GM23248 (cell line): ENCODE data around the gene KCNJ6. TPM values are rescaled to one million over a fixed set of nuclear protein-coding genes. Genes with fewer than 3 reads are reported as not detected.

Source experiments
- DNase-seq: peaks from one replicate; pipeline ENCODE4 v3.0.0-alpha.2; 2015
- H2AFZ ChIP-seq: fragments of 200-600 bp; sonication (generic); 2 replicates; pipeline ENCODE4 v1.6.1; 2016; ENCODE audit warnings: antibody characterized with exemption
- H3F3A ChIP-seq: fragments of 200-600 bp; sonication (generic); 2 replicates; pipeline ENCODE4 v1.6.1; 2016; ENCODE audit warnings: mild to moderate bottlenecking, antibody characterized with exemption, mixed run types; ENCODE audit not compliant: insufficient read depth
- H3K27ac ChIP-seq: fragments of 200-600 bp; sonication (generic); 2 replicates; pipeline ENCODE4 v1.5.1; 2016; ENCODE audit warnings: mild to moderate bottlenecking
- H3K27me3 ChIP-seq: fragments of 200-600 bp; sonication (generic); replicated peaks from 2 replicates; pipeline ENCODE4 v1.6.1; 2016; ENCODE audit warnings: mild to moderate bottlenecking; ENCODE audit not compliant: insufficient read depth
- H3K36me3 ChIP-seq: fragments of 200-600 bp; sonication (generic); 2 replicates; pipeline ENCODE4 v1.6.1; 2016; ENCODE audit warnings: low read depth, mild to moderate bottlenecking
- H3K4me1 ChIP-seq: fragments of 200-600 bp; sonication (generic); 2 replicates; pipeline ENCODE4 v1.6.1; 2016; ENCODE audit warnings: mild to moderate bottlenecking; ENCODE audit not compliant: insufficient read depth
- H3K4me2 ChIP-seq: fragments of 200-600 bp; sonication (generic); one replicate; pipeline ENCODE4 v1.6.1; 2016; ENCODE audit warnings: mild to moderate bottlenecking; ENCODE audit not compliant: unreplicated experiment
- H3K4me3 ChIP-seq: fragments of 200-600 bp; sonication (generic); 2 replicates; pipeline ENCODE4 v1.5.1; 2016; ENCODE audit warnings: mild to moderate bottlenecking
- H3K79me2 ChIP-seq: fragments of 200-600 bp; sonication (generic); 2 replicates; pipeline ENCODE4 v1.6.1; 2016; ENCODE audit warnings: mild to moderate bottlenecking; ENCODE audit not compliant: insufficient read depth
- H3K9ac ChIP-seq: fragments of 200-600 bp; sonication (generic); 2 replicates; pipeline ENCODE4 v1.6.1; 2016; ENCODE audit warnings: mild to moderate bottlenecking
- H3K9me2 ChIP-seq: fragments of 200-600 bp; sonication (generic); 2 replicates; pipeline ENCODE4 v1.6.1; 2016; ENCODE audit warnings: mixed run types, mild to moderate bottlenecking, moderate library complexity; ENCODE audit not compliant: insufficient read depth
- H3K9me3 ChIP-seq: fragments of 200-600 bp; sonication (generic); one replicate; pipeline ENCODE4 v1.6.1; 2017; ENCODE audit warnings: low read depth
- H4K20me1 ChIP-seq: fragments of 200-600 bp; sonication (generic); 2 replicates; pipeline ENCODE4 v1.6.0; 2016; ENCODE audit not compliant: insufficient read depth
- EZH2 ChIP-seq: fragments of 200-600 bp; sonication (generic); IDR thresholded peaks from 2 replicates; pipeline ENCODE4 v1.6.1; 2018; ENCODE audit warnings: antibody characterized with exemption, mild to moderate bottlenecking; ENCODE audit not compliant: insufficient read depth, poor library complexity, severe bottlenecking
- EZH2phosphoT487 ChIP-seq: fragments of 200-600 bp; sonication (generic); IDR thresholded peaks from 2 replicates; pipeline ENCODE4 v1.6.1; 2018; ENCODE audit warnings: antibody characterized with exemption, moderate library complexity, mild to moderate bottlenecking, low read depth; ENCODE audit not compliant: insufficient read depth
- WGBS, 2 experiments: methylation state at CpG; one replicate each; pipeline ENCODE4 v1.1.6; 2015 to 2017; ENCODE audit warnings: low lambda C conversion rate in 2 of 2, low coverage in 1 of 2; ENCODE audit errors: missing lambda C conversion rate in 2 of 2; 5-methylcytosine and 5-hydroxymethylcytosine counted together
- in situ Hi-C: fragments of 300-500 bp; cut with MboI; formaldehyde crosslinking; loops from 2 replicates; pipeline ENCODE4 v1.15.0; 2020
- polyA plus RNA-seq: library from polyadenylated mRNA; unstranded; fragments of >200 nt; fragmentation: Nextera tagmentation; extraction: Ambion mirVana; gene quantifications from 2 replicates; pipeline ENCODE4 v1.2.1, GENCODE V29; 2016
- total RNA-seq: library from RNA; depleted of rRNA; stranded (reverse); fragments of >200 nt; shearing (Covaris generic); gene quantifications from 2 replicates; pipeline ENCODE4 v1.2.3, GENCODE V29; 2014

The KCNJ6 gene
- total and polyA plus RNA-seq, 2 experiments from 2014 or later = 0.11 TPM; not detected in 1

- in situ Hi-C loops = no loop called here
- TF ChIP-seq EZH2phosphoT487 (no peak), EZH2 (no peak)
- no peaks in the 10 kb centered on the region for H3K79me2 ChIP-seq
- peaks cover 9% of the 10 kb centered on the region; the same call in 1 of the 2 replicates for H3K27me3 ChIP-seq
- H3K9me3 ChIP-seq = no peaks in the 10 kb centered on the region
- 68 to 73% methylated on average over 3 of the region's 3 CpGs for WGBS, 2 experiments
- H3F3A ChIP-seq = no peaks in the 10 kb centered on the region
- H3K9me2 ChIP-seq = no peaks in the 10 kb centered on the region
- no peaks in the 10 kb centered on the region for H3K4me1 ChIP-seq
- no peak overlapping the region for H3K4me3 ChIP-seq
- no peak for DNase-seq
- no peaks in the 10 kb centered on the region for H3K36me3 ChIP-seq
- no peak overlapping the region for H3K9ac ChIP-seq
- H4K20me1 ChIP-seq = no peaks in the 10 kb centered on the region
- no peak overlapping the region for H3K4me2 ChIP-seq
- no peak overlapping the region for H3K27ac ChIP-seq
- no peak overlapping the region; the same call in 1 of the 2 replicates for H2AFZ ChIP-seq
Measured at GRCh38 chr21:37642493-37642892, 273.8 kb downstream of the KCNJ6 start.

GRCh38 chr21:37639756-37640155, 276.5 kb downstream of the KCNJ6 start:
- 37 to 51% methylated on average over 2 of the region's 2 CpGs for WGBS, 2 experiments
- TF ChIP-seq EZH2phosphoT487 = no peak
- TF ChIP-seq EZH2 = no peak
- Histone ChIP-seq H3F3A (peaks cover 13% of the 10 kb centered on the region; the same call in 1 of the 2 replicates), H3K27ac (no peak overlapping the region), H3K27me3 (peaks cover 9% of the 10 kb centered on the region; the same call in 1 of the 2 replicates), H3K36me3 (no peaks in the 10 kb centered on the region), H3K79me2 (no peaks in the 10 kb centered on the region), H2AFZ (no peak overlapping the region), H3K9ac (no peak overlapping the region), H4K20me1 (no peaks in the 10 kb centered on the region), H3K9me3 (no peaks in the 10 kb centered on the region), H3K4me1 (peaks cover 15% of the 10 kb centered on the region), H3K4me2 (no peak overlapping the region), H3K9me2 (no peaks in the 10 kb centered on the region), H3K4me3 (no peak overlapping the region)
- DNase-seq = no peak
- in situ Hi-C loops = no loop called here

- Histone ChIP-seq H3K9ac (peak overlapping the region; percentile 34), H3K9me3 (peaks cover 9% of the 10 kb centered on the region), H3K4me1 (peaks cover 15% of the 10 kb centered on the region), H3F3A (peaks cover 13% of the 10 kb centered on the region; the same call in 1 of the 2 replicates), H4K20me1 (no peaks in the 10 kb centered on the region), H3K9me2 (no peaks in the 10 kb centered on the region), H3K4me3 (no peak overlapping the region), H3K36me3 (no peaks in the 10 kb centered on the region), H3K4me2 (peak overlapping the region; percentile 63), H3K79me2 (no peaks in the 10 kb centered on the region), H3K27ac (peak overlapping the region; percentile 67), H3K27me3 (0 out of 2 replicates have a peak, but pooled peaks cover 8% of the 10 kb centered on the region), H2AFZ (peak overlapping the region; percentile 37)
- in situ Hi-C loops = no loop called here
- WGBS, 2 experiments = 69 to 71% methylated on average over 8 of the region's 8 CpGs
- DNase-seq = peak; percentile 86
- TF ChIP-seq EZH2 (no peak), EZH2phosphoT487 (no peak)
Measured at GRCh38 chr21:37636152-37636860, 280.0 kb downstream of the KCNJ6 start.

- 37 to 38% methylated on average over 12 of the region's 12 CpGs for WGBS, 2 experiments
- Histone ChIP-seq H3K4me2 (no peak overlapping the region), H3K9ac (no peak overlapping the region), H3K27ac (no peak overlapping the region), H3K79me2 (no peaks in the 10 kb centered on the region), H3K4me3 (no peak overlapping the region), H3K27me3 (no peaks in the 10 kb centered on the region), H3F3A (peaks cover 4% of the 10 kb centered on the region; the same call in 1 of the 2 replicates), H3K9me2 (no peaks in the 10 kb centered on the region), H3K36me3 (no peaks in the 10 kb centered on the region), H3K9me3 (peaks cover 9% of the 10 kb centered on the region), H4K20me1 (no peaks in the 10 kb centered on the region), H2AFZ (no peak overlapping the region), H3K4me1 (peaks cover 6% of the 10 kb centered on the region)
- in situ Hi-C loops = no loop called here
- DNase-seq = no peak
- TF ChIP-seq EZH2phosphoT487 = no peak
- no peak for TF ChIP-seq EZH2
Measured at GRCh38 chr21:37631319-37632117, 284.7 kb downstream of the KCNJ6 start.
